Right hindlimb (tissue), 1 donor: ENCODE data around the gene CBR3.

ENCODE experiments used
- DNase-seq: peaks from one replicate; pipeline ENCODE4 v3.0.0-alpha.2; 2018

The CBR3 gene

DNA sequence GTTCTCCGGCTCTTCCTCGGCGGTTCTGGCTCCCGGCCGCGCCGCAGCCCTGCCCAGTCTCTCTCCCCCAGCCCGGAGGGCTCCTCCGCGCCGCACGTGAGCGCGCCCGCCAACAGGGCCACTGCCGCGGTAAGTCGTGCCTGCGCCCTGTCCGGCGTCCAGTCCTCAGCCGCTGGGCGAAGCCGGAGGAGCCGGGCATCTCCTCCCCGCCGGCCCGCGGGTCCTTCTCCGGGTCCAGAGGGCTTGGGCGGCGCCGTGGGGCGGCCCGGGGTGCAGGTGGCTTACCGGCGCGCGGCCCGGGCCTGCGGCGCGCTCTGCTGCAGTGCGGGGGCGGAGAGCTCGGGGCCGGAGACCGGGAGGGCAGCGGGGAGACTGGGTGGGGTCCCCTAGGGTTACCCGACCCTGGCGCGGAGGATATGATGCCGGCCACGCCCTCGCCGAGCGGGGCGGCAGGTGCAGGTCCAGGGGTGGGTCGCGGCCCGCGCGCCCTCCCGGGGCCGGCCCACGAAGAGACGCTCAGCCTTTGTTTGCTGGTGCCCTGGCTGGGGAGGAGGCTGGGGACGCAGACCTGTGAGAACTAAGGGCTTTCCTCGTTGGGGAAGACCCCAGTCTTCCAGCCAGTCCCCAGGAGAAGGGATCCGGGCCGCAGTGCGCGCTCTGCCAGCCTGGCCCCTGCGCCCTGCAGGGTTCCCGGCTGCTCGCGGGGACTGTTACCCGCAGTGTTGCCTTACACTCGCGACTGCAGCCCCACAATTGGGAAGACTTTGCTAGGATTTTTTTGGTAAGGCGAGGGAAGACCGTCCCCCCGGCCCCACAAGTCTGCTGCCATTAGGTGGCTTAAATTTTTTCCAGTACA is 22.2 kb downstream of the CBR3 start, which contains the start of gene DOP1B:
Gene DOP1B, plus strand, starts transcription at position 10 of the 856 bp plus-strand sequence. CDS start 7,910 bp downstream, outside the sequence.
- no peak for DNase-seq

- DNase-seq = no peak
Observed at GRCh38 chr21:36159356-36159921, 24.6 kb downstream of the CBR3 start.

DNA sequence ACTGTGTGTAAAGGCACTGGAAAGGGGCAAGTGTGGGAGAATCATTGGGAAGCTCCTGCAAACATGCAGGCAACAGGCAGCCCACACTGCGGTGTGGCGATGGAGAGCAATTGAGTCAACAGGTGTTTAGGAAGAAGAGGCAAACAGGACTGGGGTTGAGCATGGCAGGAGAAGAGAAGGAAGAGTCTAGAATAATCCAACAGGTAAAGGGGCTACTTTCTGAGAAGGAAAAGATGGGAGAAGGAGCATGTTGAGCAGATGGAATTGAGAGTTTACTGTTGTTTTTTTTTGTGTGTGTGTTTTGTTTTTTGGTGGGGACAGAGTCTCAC is 25.9 kb downstream of the CBR3 start:
- no peak for DNase-seq

- no peak for DNase-seq
Observed at GRCh38 chr21:36162631-36163030, 27.8 kb downstream of the CBR3 start.

DNA sequence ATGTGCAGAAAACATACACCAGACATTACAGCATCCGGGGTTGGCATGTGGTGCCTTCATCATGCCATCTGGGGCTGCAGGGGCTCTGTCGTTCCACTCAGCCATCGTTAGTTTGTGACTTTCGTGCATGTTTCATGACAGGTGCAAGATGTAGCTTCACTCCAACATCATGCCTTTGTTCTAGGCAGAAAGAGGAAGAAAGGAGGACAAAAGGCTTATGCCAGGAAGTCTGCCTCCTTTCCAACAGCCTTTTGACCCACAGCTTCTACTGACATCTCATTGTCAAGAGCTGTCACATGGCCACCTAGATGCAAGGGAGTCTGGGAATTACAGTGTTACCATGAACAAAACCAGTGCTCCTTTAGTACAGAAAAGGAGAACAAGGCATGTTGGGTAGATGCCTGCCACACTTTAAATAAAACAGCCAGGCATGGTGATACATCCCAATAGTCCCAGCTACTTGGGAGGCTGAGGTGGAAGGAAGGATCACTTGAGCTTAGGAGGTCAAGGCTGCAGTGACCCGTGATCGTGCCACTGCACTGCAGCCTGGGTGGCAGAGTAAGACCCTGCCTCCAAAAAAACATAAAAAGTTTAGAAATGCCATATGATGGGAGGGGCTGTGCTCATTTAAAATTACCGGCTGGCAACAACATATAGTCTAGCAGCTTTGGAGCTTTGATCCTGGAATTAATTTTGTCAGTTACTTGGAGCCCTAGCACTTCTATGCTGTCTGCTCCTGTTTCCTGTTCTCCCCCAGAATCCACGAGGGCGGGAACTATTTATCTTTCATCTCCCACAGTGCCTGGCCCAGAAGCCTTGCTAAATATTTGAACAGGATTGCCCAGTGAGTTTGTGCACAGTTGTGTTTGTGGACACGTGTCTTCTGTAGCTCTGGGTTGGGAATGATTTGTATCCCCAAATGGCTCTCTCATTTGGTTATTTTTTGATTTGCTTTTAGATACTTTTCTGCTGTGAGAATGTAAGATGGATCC is 29.2 kb downstream of the CBR3 start:
- no peak for DNase-seq

DNA sequence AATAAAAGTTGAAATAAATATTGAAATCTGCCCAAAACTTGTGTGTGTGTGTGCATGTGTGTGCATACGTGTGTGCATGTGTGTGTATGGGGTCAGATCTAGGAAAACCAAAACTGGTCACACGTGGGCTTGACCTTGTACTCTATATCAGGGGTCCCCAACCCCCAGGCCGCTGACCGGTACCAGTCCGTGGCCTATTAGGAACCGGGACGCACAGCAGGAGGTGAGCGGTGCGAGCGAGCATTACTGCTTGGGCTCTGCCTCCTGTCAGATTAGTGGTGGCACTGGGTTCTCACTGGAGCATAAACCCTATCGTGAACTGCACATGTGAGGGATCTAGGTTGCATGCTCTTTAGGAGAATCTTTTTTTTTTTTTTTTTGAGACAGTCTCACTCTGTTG is 30.5 kb downstream of the CBR3 start:
- no peak for DNase-seq

GRCh38 chr21:36166705-36167104 is 31.8 kb downstream of the CBR3 start:
- DNase-seq = no peak

DNA sequence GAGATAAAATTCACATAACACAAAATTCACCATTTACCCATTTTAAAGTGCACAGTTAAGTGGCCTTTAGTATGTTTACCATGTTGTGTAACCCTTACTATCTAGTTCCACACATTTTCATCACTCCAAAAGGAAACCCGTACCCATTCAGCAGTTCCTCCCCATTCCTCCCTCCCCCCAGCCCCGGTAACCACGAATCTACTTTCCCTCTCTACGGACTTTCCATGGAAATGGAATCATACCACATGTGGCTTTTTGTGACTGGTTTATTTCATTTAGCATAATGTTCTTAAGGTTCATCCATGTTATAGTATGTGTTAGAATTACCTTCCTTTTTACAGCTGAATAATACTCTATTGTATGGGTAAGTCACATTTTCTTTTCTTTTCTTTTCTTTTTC is 32.7 kb downstream of the CBR3 start:
- no peak for DNase-seq

- no peak for DNase-seq
Observed at GRCh38 chr21:36169470-36170128, 34.7 kb downstream of the CBR3 start.

DNA sequence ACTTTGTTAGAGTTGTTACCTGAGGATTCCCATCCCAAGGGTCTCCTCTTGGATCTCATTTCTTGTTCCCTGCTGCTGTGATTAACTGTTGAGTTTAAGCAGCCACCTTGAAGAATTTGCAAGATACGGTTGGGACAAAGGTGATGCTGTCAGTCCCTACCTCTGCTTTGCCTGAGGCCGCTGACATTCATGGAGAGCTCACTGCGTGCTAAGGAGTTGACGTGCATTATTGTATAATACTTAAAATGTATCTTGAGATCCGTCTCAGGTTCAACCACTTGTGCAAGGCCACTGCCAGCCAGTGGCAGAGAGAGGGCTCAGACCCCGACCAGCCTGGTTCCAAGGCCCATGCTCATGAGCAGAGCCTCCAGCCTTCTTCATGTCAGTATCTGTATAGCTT is 35.9 kb downstream of the CBR3 start:
- no peak for DNase-seq

DNA sequence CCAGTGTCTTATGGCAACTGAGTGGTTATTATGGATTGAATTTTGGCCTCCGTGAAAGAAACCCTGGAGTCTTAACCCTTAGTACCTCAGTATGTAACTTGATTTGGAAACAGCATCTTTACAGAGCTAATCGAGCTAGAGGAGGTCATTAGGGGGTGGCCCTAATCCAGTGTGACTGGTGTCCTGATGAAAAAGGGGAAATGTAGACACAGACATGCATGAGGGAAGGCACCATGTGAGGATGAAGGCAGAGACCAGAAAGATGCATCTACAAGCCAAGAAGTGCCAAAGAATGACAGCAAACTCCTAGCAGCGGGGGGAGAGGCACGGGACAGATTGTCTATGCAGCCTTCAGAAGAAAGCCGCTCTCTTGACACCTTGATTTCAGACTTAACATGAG is 36.5 kb downstream of the CBR3 start:
- no peak for DNase-seq

DNA sequence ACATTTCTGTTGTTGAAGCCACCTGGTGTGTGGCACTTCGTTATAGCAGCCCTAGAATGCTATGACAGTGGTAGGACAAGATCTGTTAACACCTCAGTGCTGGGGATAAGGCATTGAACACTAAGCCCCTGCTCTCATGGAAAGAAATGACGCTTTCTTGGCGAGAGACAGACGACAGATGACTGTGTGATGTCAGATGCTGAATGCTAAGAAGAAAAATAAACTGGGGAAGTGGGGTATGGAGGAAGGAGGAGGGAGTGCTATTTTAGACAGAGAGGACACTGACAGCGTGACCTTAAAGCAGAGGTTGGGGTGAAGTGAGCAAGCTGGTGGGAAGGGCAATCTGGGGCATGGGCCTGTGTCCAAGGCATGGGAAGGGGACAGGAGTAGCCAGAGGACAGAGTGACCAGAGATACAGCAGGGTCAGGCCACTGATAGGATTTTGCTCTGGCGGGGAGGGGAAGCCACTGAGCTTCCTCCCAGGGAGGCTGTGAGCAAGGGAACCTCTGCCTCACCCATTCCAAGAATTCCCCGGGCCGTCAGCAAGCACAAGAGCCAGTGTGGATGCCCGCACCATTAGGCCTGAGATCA is 37.0 kb downstream of the CBR3 start:
- no peak for DNase-seq

DNA sequence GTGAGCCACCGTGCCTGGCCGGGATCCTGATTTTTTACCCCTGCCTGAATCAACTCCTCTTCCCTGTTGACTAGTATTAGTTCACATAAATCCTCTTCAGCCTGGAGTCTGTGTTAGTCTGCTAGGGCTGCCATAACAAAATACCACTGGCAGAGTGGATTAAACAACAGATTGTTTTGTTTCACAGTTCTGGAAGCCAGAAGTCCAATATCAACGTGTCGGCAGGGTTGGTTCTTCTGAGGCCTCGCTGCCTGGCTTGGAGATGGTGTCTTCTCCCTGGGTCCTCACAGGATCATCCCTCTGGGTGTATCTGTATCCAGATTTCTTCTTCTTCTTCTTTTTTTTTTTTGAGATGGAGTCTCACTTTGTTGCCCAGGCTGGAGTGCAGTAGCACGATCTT is 39.9 kb downstream of the CBR3 start:
- no peak for DNase-seq

DNA sequence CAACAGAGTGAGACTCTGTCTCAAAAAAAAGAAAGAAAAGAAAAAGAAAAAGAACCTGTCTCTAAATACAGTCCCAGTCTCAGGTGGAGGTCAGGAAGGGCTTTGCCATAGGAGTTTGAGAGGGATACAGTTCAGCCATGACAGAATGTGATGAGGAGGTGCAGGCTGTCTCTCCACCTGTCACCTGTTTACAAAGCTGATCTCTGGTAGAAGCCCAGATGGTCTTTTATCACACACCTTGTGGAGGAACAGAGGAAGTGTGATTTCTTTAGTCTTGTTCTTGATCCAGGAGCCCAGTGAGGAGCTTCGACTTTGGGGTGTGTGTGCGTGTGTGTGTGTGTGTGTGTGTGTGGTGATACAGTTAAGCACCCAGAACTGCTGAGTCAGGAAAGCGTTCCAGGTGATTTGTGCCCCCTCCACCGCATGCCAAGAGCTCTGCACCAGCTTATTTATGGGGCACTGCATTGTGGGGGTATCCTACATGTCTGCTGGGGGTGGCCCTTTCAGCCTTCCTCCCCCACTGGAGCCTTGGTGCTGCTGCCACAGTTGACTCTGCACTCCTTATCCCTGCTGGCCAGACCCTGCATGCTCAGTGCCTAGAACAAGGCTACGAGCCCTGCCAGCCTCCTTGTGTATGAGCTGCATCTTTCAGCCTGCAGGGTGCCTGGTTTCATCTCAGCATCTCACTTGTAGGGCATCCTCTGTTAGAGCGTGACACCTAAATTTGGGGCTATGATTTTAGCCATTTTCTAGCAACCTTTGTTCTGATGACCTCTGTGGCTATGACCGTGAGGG is 41.1 kb downstream of the CBR3 start:
- no peak for DNase-seq

- DNase-seq = no peak
Observed at GRCh38 chr21:36178349-36178748, 43.5 kb downstream of the CBR3 start.

- DNase-seq = no peak
Observed at GRCh38 chr21:36179145-36179544, 44.3 kb downstream of the CBR3 start.

GRCh38 chr21:36180963-36181362 is 46.1 kb downstream of the CBR3 start:
- DNase-seq = no peak

- DNase-seq = no peak
Observed at GRCh38 chr21:36183144-36183795, 48.4 kb downstream of the CBR3 start.

- no peak for DNase-seq
Observed at GRCh38 chr21:36184545-36184944, 49.7 kb downstream of the CBR3 start.

GRCh38 chr21:36185523-36185922 is 50.6 kb downstream of the CBR3 start:
- no peak for DNase-seq

GRCh38 chr21:36186081-36186480 is 51.2 kb downstream of the CBR3 start:
- DNase-seq = no peak
